Stimulated activated CD8-positive, alpha-beta memory T cell treated with anti-CD3 and anti-CD28 coated beads, Interleukin-2, amount 100 ng/mL, for 1 hour (primary cell): ENCODE data around the gene TMEM150B.

Experiments
- DNase-seq, 2 donors: peaks; one replicate each; pipeline ENCODE4 v3.0.0-alpha.2; 2020; ENCODE audit warnings: low read depth in 2 of 2

The TMEM150B gene, protein sequence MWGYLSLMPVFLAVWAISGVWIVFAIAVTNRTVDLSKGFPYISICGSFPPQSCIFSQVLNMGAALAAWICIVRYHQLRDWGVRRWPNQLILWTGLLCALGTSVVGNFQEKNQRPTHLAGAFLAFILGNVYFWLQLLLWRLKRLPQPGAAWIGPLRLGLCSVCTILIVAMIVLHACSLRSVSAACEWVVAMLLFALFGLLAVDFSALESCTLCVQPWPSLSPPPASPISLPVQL

DNA sequence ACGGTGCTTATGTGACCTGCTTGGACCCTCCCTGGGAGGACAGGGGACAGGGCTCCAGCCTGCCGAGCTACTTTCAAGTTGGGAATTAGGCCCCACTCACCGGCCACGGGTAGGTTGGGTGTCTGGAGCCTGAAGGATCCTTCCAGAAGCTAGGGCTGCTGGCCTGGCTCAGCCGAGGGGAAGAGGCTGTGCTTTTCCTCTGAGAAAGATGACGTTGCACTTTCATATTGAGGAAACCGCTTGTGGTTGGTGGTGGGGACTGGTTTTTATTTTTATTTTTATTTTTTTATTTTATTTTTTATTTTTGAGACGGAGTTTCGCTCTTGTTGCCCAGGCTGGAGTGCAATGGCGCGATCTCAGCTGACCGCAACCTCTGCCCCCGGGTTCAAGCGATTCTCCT is at the start of gene TMEM150B:
Gene TMEM150B, minus strand, starts transcription at position 170 of the 400 bp plus-strand sequence. CDS start 4,305 bp downstream, outside the sequence.
- no peak for DNase-seq

DNA sequence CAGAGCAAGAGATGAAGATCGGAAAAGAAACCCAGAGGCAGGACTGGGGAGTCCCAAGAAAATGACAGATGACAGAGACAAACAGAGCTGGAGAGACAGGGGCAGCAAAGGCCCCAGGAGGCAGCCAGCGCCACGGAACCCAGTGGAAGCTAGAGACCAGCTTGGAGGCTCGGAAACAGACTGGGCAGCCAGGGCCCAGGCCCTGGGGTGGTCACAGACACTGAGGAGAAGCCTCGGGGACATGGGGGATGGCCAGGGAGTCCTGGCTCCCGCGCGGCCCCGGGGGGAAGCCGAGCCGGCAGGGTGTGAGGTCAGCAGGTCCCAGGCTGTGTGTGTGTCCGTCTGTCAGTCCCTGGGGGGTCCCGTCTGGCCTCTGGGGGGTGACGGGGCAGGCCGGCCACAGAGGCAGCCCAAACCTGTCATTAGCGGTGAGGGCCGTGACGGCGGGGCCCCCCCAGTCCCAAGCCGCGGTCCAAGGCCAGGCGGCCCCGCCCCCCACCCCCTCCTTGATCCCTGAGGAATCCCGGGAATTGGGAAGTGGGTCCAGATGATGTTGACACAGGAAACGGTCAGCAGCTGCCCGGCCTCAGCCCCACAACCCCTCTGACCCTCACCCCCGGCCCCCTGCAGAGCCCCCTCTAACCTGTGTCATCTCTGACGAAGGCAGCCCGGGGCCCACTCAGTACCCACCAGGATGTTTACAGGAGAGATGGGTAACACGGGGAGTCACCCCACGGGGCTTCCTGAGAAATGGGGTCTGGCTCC is 49.0 kb upstream of the TMEM150B start:
- DNase-seq: no peak

DNA sequence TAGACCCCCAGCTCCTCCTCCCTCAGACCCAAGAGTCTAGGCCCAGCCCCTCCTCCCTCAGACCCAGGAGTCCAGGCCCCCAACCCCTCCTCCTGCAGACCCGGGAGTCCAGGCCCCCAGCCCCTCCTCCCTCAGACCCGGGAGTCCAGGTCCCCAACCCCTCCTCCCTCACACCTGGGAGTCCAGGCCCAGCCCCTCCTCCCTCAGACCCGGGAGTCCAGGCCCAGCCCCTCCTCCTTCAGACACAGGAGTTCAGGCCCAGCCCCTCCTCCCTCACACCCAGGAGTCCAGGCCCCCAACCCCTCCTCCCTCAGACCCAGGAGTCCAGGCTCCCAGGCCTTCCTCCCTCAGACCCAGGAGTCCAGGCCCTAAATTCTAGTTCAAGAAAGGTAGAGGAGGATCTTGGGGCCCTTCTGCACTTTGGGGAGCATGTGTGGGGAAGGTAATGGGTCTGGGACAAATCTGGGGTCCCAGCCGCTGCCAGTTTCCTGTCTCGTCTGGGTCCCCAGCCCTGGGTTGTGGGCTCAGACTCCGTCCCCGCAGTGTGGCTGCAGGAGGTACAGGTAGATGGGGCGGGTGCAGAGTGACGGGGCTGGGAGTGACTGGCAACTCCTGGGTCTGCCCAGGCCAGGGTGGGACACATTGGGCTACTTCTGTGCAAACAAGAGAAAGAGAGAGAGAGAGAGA is 48.3 kb upstream of the TMEM150B start:
- no peak for DNase-seq

DNA sequence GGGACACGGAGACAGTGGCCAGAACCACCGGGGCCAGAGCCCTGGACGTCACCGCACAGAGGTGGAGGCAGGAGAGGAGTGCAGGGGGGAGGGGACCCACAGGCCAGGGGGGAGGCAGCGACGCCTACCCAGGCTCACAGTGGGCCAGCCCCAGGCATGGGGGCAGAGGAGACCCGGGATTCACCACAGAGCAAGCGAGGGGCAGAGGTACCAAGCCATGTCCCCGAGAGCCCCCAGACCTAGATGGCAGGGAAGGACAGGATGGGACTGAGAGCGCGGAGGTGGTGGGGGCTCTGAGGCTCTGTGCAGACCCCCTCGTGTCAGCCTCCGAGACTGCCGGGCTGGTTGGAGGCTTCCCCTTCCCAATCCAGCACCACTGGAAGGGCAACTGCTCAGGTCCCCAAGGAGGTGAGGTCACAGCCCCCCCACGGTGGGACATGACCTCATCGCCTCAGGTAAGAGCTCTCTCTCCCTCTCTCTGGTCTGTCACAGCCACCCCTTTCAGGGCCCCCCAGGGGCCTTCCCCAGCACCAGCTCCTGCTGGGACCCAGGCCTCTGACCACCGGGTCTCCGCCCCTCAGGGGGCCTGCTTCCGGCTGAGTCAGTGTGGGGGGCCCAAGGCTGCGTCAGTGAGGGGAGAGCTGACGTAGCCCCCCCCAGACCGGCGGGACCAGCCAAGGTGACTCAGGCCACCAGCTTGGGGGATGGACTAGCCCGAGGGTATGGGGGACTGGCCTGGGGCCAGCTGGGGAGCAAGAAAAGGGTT is 47.4 kb upstream of the TMEM150B start:
- DNase-seq: no peak

DNA sequence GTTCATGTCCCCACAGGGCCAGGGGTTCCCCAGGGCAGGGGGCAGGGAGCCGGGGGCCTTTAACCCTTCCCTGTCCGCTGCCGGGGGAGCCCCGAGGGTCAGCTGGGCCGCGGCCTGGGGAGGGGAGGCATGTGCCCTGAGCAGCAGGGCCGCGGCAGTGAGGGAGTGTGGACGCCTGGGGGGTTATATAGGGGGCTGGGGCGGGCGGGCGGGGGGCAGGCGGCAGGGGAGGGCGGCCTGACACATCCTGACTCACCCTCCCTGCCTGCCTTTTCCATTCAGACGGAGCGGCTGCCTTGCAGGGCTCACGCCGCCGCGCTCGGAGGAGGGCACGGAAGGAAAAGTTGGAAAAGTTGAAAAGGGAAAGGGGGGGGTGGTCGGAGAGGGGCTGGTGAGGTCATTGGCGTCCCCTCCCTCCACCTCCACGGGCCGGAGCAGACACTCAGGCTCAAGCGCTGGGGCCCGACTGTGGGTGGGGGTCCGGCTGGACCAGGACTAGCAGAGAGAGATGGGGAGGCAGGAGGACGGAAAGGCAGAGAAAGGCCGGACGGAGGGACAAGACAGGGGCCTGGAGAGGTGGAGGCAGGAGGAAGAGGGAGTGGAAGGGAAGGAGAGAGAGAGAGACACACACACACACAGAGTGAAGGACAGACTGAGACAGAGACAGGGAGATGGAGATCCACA is 45.3 kb upstream of the TMEM150B start, which contains the start of gene IL11:
Gene IL11, minus strand, starts transcription at position 159 of the 684 bp plus-strand sequence. Its CDS starts 153 bp downstream, at position 6.
- DNase-seq: no peak

DNA sequence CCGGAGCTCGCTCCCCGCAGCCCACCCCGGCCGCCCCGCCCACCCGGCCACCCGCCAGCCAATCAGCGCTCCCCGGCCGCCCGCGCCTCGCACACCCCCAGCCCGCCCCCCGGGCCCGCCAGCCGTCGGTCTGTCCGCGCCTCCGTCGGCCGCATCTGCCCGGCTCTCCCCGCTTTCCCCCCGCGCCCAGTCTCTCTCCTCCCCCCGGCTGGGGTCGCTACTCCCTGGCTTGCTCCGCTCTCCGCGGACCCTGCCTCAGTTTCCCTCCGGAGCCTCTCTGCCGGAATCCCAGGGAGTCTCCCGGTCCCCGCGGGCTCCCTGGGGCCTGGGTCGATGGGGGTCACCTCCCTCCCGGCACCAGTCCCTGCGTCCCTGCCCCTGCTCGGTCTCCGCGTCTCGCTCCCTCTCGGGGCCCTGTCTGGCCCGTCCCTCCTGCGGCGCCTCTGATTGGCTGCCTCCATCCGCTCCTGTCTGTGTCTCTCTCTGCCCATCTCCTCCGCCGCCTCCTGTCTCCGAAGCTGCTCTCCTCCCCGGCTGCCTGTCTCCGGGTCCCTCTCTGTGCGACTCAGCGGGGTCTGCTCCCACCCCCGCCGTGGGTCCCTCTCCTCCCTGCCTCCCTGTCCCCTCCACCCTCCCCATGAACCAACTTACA is 44.6 kb upstream of the TMEM150B start:
- DNase-seq: no peak

DNA sequence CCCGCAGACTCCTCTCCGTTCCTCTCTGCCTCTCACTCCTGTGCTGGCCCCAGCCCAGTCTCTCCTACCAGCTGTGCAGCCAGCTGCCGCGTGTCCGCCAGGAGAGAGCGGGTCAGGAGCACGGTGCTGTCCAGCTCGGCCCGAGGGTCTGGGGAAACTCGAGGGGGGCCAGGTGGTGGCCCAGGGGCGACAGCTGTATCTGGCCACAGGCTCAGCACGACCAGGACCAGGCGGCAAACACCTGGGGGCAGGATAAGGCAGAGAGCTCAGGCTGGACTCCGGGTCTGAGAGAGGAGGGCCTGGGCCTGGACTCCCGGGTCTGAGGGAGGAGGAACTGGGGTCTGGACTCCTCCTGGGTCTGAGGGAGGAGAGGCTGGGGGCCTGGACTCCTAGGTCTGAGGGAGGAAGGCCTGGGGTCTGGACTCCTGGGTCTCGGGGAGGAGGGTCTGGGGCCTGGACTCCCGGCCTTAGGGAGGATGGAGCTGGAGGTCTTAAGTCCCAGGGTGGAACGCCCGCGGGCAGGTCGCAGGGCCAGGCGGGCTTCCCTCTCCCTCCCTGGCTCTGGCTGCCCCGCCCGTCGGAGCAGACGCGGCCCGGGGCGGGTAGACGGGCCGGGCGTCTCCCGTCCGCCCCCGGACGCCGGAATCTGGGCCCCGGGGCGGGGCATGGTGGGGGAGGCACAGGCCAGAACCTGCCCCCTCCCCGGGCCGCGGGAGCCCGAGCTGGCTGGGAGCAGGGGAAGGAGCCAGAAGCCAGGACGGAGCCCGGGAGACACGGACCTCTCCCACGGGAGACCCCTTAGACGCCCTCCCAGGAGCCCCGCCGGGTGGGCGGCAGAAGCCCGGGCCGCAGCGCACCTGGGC is 43.8 kb upstream of the TMEM150B start:
- no peak for DNase-seq

DNA sequence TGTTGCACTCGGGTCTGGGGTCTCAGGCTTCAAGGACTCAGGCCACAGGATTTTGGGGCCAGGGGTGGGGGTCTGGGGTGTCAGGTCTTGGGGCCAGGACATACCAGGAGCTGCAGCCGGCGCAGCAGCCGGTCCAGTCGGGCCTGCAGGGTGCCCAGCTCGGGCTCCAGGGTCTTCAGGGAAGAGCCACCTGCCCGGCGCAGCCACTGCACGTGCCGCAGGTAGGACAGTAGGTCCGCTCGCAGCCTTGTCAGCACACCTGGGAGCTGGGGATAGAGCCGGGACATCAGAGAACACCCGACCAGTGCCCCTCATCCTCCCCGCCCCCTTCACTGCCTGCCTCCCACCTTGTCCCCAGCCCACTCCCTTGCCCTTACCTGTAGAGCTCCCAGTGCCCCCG is 43.0 kb upstream of the TMEM150B start:
- no peak for DNase-seq

DNA sequence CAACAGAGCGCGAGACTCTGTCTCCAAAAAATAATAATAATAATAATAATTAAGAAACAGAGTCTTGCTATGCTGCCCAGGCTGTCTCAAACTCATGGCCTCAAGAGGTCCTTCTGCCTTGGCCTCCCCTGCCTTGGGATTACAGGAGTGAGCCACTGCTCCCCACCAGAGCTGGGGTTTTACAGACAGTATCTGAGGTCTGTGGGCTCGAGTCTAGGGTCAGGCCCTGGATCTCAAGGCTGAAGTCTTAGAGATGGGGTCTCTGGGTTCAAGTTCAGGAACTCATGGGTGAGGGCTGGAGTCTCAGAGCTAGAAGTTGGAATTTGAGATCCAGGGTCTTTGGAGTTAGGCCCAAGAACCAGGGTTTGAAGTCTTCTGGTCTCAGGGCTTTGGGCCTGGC is 41.6 kb upstream of the TMEM150B start:
- DNase-seq: no peak

DNA sequence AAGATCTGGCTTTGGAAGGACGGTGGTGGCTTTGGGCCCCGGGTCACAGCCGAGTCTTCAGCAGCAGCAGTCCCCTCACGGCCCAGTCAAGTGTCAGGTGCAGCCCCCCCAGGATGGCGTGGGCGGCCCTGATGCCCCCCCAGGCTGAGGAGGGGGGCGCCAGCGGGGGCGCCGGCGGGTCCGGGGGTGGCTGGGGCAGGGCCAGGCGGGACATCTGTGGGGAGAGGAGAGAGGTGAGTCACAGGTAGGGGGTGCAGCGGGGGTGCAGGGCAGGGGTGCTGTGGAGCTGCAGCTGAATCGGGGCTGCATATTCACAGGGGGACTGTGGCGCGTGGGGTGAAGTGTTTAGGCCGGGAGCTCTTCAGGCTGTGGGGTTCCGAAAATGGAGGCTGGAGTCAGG is 40.8 kb upstream of the TMEM150B start:
- DNase-seq: no peak

DNA sequence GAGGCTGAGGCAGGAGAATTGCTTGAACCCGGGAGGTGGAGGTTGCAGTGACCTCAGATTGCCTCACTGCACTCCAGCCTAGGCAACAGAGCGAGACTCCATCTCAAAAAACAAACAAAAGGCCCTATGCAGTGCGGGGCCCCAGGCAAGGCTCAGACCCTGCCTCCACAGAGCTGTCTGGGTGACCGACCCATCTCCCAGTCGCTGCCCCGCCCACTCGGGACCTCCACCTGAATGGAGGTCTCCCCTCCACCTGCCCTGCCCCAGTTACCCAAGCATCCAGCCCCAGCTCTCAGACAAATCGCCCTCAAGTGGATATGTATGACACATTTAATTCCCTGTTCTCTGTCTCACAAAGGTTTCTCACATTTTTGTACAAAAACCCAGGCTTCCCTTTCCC is 40.1 kb upstream of the TMEM150B start:
- DNase-seq: no peak

DNA sequence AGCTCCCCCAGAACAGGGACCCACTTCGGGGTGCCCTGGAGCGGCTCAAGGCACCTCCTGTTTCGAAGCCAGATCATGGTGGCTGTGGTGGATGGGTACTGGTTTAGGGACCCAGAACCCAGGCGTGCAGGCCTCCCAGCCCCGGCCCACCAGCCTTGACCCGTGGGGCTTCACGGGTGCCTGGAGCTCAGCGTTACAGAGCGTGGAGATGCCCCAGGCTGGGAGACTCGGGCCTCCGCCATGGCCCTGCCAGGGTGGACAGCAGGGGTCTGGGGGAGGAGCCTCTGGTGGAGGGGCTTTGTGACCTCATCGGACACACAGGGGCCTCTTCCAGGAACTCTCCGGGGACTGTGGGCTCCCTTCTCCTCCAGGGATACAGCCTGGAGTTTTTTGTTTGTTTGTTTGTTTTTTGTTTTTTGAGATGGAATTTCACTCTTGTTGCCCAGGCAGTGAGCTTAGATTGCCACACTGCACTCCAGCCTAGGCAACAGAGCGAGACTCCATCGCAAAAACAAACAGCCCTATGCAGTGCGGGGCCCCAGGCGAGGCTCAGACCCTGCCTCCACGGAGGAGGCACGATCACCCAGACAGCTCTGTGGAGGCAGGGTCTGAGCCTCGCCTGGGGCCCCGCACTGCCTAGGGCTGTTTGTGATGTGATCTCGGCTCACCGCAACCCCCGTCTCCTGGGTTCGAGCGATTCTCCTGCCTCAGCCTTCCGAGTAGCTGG is 38.0 kb upstream of the TMEM150B start, which contains the start of gene GARIN5B:
Gene GARIN5B, minus strand, starts transcription at position 271 of the 727 bp plus-strand sequence. Its CDS starts 194 bp downstream, at position 77.
- no peak for DNase-seq

DNA sequence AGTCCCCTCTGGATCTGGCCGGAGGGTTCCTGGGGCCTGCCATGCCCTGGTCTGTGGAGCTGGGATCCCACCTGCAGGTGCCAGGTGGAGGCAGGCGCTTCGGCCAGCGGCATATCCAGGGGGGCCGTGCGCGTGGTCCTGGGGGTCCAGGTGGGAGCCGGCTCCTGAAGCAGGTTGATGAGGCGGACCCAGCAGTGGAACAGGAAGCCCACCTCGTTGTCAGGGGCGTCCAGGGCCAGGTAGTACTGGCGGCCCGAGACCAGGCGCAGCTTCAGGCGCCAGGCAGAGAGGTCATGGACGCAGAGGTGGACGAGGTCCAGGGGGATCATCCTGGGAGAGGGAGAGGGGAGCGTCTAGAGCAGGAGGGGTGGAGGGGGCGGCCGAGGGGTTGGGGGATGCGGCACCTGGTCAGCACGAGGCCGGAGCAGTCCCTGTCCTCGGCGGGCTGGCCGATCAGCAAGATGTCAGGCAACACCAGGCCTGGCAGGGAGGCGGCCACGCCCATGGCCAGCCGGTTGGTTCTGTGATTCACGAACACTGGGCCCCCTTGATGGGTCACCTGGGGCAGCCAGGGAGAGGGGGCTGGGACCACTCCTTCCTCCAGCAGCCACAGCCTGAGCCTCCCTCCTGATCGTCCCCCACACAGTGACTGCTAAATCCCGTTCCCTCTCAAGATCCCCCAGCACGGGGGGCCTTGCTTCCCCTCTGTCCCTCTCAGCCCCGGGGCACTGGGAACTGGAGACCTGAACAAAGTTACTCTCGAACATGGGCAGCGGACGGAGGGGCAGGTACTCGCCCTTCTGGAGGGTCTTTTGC is 37.2 kb upstream of the TMEM150B start:
- no peak for DNase-seq

DNA sequence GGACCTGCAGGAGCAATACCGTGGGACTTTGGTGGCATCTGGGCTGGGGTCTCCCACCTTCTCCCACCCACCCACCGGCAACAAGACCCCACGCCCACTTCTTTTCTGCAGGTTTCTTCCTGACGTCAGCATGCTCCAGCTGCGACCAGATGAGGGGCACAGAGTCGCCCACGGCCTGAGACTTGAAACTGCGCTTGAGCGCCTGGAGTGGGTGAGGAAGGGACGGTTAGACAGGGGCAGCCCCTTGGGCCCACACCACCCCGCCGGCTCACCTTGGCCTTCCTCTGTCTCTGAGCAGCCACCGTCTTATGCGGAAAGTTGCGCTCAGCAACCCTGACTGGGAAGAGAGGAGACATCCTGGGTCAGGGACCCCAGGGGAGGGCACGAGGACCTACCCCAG is 35.8 kb upstream of the TMEM150B start:
- DNase-seq: no peak

DNA sequence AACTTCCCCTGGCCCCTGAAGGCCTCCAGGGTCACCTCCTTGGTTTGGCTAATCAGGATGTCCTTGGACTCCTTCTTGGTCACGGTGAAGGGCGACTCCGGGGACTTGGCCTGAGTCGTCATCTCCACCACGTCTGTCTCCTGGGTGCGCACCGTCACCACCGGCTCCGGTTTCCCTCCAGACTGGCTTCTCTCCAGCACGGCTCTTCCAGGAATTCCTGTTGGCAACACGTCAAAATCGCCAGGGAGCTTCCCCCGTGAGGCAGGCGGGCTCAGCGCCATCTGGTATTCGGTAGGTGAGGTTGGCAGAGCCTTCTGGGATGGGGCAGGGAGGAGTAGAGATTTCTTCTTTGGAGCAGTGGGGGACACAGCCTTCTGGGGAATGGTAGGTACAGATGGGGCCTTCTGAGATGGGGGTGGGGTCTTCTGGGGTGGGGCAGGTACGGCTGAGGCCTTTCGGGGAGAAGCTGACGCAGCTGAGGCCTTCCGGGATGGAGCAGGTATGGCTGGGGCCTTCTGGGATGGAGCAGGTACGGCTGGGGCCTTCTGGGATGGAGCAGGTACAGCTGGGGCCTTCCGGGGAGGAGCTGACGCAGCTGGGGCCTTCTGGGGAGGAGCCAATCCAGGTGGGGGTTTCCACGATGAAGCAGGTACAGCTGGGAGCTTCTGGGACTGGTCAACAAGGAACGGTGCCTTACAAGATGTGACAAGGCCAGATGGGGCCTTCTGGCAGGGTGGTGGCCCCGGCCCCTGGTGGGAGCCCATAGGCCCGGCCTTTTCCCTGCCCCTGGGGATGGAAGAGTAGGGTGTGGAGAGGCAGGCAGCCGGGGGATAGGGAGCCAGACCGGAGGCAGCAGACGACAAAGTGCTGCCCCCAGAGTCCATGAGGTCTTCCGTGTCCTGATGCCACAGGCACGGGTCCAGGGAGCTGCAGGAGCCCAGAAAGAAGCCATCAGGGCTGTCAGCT is 34.1 kb upstream of the TMEM150B start:
- no peak for DNase-seq

DNA sequence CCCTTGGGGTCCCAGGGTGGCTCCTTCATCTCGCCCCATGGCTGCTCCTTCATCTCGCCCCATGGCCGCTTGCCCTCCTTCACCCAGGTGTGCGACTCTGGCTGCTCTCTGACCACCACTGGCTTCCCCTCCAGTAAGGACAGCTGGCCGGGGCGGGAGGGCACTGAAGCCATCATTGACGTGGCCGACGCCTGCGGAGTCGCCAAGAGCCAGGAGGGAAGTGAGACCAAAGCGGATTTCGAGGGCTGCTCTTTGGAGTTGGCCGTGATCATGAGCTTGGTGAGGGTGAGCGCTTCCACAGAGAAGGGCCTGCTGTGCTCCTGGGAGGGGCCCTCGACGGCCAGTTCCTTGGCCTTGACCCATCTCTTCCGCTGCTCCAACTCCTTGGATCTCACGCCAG is 33.4 kb upstream of the TMEM150B start:
- DNase-seq: no peak

DNA sequence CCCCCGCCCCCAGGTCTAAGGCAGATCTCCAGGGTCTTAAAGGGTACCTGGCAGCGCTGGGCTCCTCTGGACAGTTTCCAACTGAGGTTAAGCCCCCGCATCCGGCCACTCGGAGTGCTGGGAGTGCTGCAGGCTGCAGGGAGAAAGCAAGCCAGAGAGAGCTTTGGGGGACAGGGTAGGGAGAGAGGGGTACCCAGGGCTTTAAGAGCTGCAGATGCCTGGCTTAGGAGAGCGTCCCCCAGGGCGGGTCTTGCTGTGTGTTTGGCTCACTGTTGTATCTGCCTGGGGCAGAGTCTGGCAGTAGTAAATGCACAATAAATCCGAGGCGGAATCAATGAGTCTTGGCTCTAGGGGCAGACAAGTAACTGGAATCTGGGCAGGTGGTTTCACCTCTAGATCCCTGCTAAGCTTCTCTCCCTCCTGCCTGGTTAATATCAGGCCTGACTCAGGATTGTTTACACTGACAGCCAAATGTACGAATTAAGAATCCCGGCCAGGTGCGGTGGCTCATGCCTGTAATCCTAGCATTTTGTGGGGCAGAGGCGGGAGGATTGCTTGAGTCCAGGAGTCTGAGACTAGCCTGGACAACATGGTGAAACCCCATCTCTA is 30.2 kb upstream of the TMEM150B start:
- no peak for DNase-seq
